MM.1S (cell line): Measurements from ENCODE around the gene ASCC3.

Experiments used
- DNase-seq: peaks from one replicate; pipeline ENCODE4 v3.0.0-alpha.2; 2015
- H2AFZ ChIP-seq: fragments of 300-600 bp; sonication (generic); 2 replicates; pipeline ENCODE4 v1.6.0; 2016; ENCODE audit warnings: antibody characterized with exemption, low read length
- H3F3A ChIP-seq: fragments of 300-600 bp; sonication (generic); 2 replicates; pipeline ENCODE4 v1.6.1; 2016; ENCODE audit warnings: mild to moderate bottlenecking, antibody characterized with exemption, low read length, moderate library complexity, mixed read lengths; ENCODE audit not compliant: insufficient read depth
- H3K27ac ChIP-seq: fragments of 300-600 bp; sonication (generic); 2 replicates; pipeline ENCODE4 v1.5.1; 2016; ENCODE audit warnings: mild to moderate bottlenecking, low read length
- H3K27me3 ChIP-seq: fragments of 300-600 bp; sonication (generic); replicated peaks from 2 replicates; pipeline ENCODE4 v1.6.0; 2016; ENCODE audit warnings: low read length; ENCODE audit not compliant: insufficient read depth
- H3K36me3 ChIP-seq: fragments of 300-600 bp; sonication (generic); replicated peaks from 2 replicates; pipeline ENCODE4 v1.6.1; 2016; ENCODE audit warnings: mild to moderate bottlenecking, low read length, mixed read lengths; ENCODE audit not compliant: insufficient read depth
- H3K4me1 ChIP-seq: fragments of 300-600 bp; sonication (generic); 2 replicates; pipeline ENCODE4 v1.6.1; 2016; ENCODE audit warnings: low read length, mixed read lengths
- H3K4me2 ChIP-seq: fragments of 300-600 bp; sonication (generic); 2 replicates; pipeline ENCODE4 v1.6.0; 2016; ENCODE audit warnings: low read depth, low read length
- H3K4me3 ChIP-seq: fragments of 300-600 bp; sonication (generic); 2 replicates; pipeline ENCODE4 v1.5.1; 2016; ENCODE audit warnings: low read length, mixed read lengths
- H3K79me2 ChIP-seq: fragments of 300-600 bp; sonication (generic); 2 replicates; pipeline ENCODE4 v1.6.1; 2016; ENCODE audit warnings: mixed run types, low read length, mixed read lengths
- H3K9ac ChIP-seq: fragments of 300-600 bp; sonication (generic); 2 replicates; pipeline ENCODE4 v1.6.1; 2016; ENCODE audit warnings: low read length, mixed read lengths
- H3K9me2 ChIP-seq: fragments of 300-600 bp; sonication (generic); replicated peaks from 2 replicates; pipeline ENCODE4 v1.6.1; 2016; ENCODE audit warnings: mild to moderate bottlenecking, low read length, mixed read lengths; ENCODE audit not compliant: insufficient read depth
- H3K9me3 ChIP-seq: fragments of 300-600 bp; sonication (generic); replicated peaks from 2 replicates; pipeline ENCODE4 v1.6.1; 2016; ENCODE audit warnings: mild to moderate bottlenecking, low read length, mixed read lengths; ENCODE audit not compliant: insufficient read depth
- H4K20me1 ChIP-seq: fragments of 300-600 bp; sonication (generic); 2 replicates; pipeline ENCODE4 v1.6.1; 2016; ENCODE audit warnings: mild to moderate bottlenecking, low read length, moderate library complexity, mixed read lengths; ENCODE audit not compliant: insufficient read depth
- EZH2 ChIP-seq: fragments of 300-600 bp; sonication (generic); optimal IDR thresholded peaks from 2 replicates; pipeline ENCODE3; 2017; ENCODE audit warnings: low read depth, mild to moderate bottlenecking, antibody characterized with exemption, low read length, mixed read lengths
- EZH2phosphoT487 ChIP-seq: fragments of 300-600 bp; sonication (generic); IDR thresholded peaks from 2 replicates; pipeline ENCODE4 v1.6.1; 2018; ENCODE audit warnings: antibody characterized with exemption, low read length
- TF ChIP-seq, protein P1 (sequence below): fragments of 300-600 bp; sonication (generic); IDR thresholded peaks from 2 replicates; pipeline ENCODE4 v1.5.1; 2016; ENCODE audit warnings: antibody characterized with exemption, low read length, mixed read lengths

ASCC3 gene

DNA sequence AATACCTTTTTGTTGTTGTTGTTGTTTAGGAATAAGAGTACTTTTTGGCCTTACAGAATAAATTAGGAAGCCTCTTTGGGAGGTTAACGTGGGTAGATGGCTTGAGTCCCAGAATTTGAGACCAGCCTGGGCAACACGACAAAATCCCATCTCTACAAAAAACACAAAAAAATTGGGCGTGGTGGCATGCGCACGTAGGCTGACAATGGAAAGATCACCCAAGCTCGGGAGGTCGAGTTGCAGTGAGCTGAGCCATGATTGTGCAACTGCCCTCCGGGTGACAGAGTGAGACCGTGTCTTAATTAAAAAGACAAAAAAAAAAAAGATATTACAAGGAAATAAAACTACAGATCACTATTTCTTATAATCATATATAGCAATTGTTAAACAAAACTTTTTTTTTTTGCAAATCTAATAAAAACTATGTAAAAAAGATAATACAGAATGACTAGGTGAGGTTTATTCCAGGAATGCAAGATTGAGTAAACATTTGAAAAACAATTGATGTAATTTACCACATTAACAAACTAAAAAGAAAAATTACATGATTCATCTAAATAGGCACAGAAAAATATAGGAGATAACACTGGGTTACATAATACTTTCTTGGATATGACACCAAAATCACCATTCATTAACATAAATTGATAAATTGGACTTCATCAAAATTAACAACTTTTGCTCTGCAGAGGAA lies 43.6 kb upstream of the ASCC3 start:
- no peaks in the 10 kb centered on the region for H3K79me2 ChIP-seq
- TF ChIP-seq EZH2phosphoT487: no peak
- TF ChIP-seq, protein P1, sequence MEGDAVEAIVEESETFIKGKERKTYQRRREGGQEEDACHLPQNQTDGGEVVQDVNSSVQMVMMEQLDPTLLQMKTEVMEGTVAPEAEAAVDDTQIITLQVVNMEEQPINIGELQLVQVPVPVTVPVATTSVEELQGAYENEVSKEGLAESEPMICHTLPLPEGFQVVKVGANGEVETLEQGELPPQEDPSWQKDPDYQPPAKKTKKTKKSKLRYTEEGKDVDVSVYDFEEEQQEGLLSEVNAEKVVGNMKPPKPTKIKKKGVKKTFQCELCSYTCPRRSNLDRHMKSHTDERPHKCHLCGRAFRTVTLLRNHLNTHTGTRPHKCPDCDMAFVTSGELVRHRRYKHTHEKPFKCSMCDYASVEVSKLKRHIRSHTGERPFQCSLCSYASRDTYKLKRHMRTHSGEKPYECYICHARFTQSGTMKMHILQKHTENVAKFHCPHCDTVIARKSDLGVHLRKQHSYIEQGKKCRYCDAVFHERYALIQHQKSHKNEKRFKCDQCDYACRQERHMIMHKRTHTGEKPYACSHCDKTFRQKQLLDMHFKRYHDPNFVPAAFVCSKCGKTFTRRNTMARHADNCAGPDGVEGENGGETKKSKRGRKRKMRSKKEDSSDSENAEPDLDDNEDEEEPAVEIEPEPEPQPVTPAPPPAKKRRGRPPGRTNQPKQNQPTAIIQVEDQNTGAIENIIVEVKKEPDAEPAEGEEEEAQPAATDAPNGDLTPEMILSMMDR: no peak
- no peak for TF ChIP-seq EZH2
- H3K27ac ChIP-seq: no peak overlapping the region
- H3K9me2 ChIP-seq: no peaks in the 10 kb centered on the region
- no peaks in the 10 kb centered on the region for H3K36me3 ChIP-seq
- H3K4me3 ChIP-seq: no peak overlapping the region
- no peaks in the 10 kb centered on the region for H3K9me3 ChIP-seq
- H3K4me2 ChIP-seq: no peak overlapping the region
- H4K20me1 ChIP-seq: no peaks in the 10 kb centered on the region
- no peak for DNase-seq
- no peak overlapping the region for H2AFZ ChIP-seq
- H3K4me1 ChIP-seq: no peaks in the 10 kb centered on the region
- H3F3A ChIP-seq: no peaks in the 10 kb centered on the region
- H3K9ac ChIP-seq: no peak overlapping the region
- H3K27me3 ChIP-seq: no peaks in the 10 kb centered on the region

GRCh38 chr6:100923481-100924165 lies 42.5 kb upstream of the ASCC3 start:
- no peak for TF ChIP-seq EZH2
- TF ChIP-seq EZH2phosphoT487: no peak
- TF ChIP-seq, protein P1: no peak
- H2AFZ ChIP-seq: no peak overlapping the region
- no peaks in the 10 kb centered on the region for H4K20me1 ChIP-seq
- no peaks in the 10 kb centered on the region for H3F3A ChIP-seq
- no peak overlapping the region for H3K4me3 ChIP-seq
- H3K27ac ChIP-seq: no peak overlapping the region
- no peak overlapping the region for H3K4me2 ChIP-seq
- H3K9me2 ChIP-seq: no peaks in the 10 kb centered on the region
- no peaks in the 10 kb centered on the region for H3K36me3 ChIP-seq
- no peaks in the 10 kb centered on the region for H3K9me3 ChIP-seq
- H3K79me2 ChIP-seq: no peaks in the 10 kb centered on the region
- no peaks in the 10 kb centered on the region for H3K4me1 ChIP-seq
- DNase-seq: no peak
- H3K27me3 ChIP-seq: no peaks in the 10 kb centered on the region
- no peak overlapping the region for H3K9ac ChIP-seq

- Histone ChIP-seq H3K27ac (no peak overlapping the region), H3F3A (no peaks in the 10 kb centered on the region), H3K9me2 (no peaks in the 10 kb centered on the region), H3K36me3 (no peaks in the 10 kb centered on the region), H3K4me3 (no peak overlapping the region), H4K20me1 (no peaks in the 10 kb centered on the region), H3K27me3 (no peaks in the 10 kb centered on the region), H2AFZ (no peak overlapping the region), H3K9me3 (no peaks in the 10 kb centered on the region), H3K79me2 (no peaks in the 10 kb centered on the region), H3K9ac (no peak overlapping the region), H3K4me2 (no peak overlapping the region), H3K4me1 (no peaks in the 10 kb centered on the region)
- no peak for TF ChIP-seq EZH2
- TF ChIP-seq, protein P1: no peak
- TF ChIP-seq EZH2phosphoT487: no peak
- no peak for DNase-seq
Measured at GRCh38 chr6:100920028-100920605, 39.0 kb upstream of the ASCC3 start.
